AG04449 (cell line): ENCODE results near the gene ENOX1.
A peak's percentile ranks its signal among the peaks of the same experiment; 100 is the strongest.
"Not testable (repeated sequence)": the region's sequence is repeated elsewhere in the genome, so short reads cannot be mapped to it uniquely, and the experiment has no call there.

Experiments
- CTCF ChIA-PET: fragments of 350-600 bp; formaldehyde crosslinking; extraction: SDS; loops from one replicate; lab custom pipeline; 2021; ENCODE audit warnings: antibody characterized with exemption; lab: Yijun Ruan, JAX
- POLR2A ChIA-PET: fragments of 400-600, 350-600 bp; formaldehyde crosslinking; extraction: SDS; loops from one replicate; lab custom pipeline; 2020; ENCODE audit warnings: antibody characterized with exemption, inconsistent platforms; lab: Yijun Ruan, JAX
- DNase-seq: peaks from one replicate; pipeline ENCODE4 v3.0.0-alpha.2; 2010; ENCODE audit warnings: low read depth, low spot score
- H3K4me3 ChIP-seq: 2 replicates; pipeline ENCODE4 v1.5.1; 2011; ENCODE audit warnings: low read depth, mild to moderate bottlenecking, control low read depth, low read length
- TF ChIP-seq, protein P1 (sequence below): IDR thresholded peaks from one replicate; pipeline ENCODE4 v1.5.1; 2011; ENCODE audit warnings: mild to moderate bottlenecking, moderate library complexity, low read length, control low read depth, inconsistent platforms; ENCODE audit not compliant: insufficient read depth; ENCODE audit errors: missing control alignments

Gene ENOX1

DNA sequence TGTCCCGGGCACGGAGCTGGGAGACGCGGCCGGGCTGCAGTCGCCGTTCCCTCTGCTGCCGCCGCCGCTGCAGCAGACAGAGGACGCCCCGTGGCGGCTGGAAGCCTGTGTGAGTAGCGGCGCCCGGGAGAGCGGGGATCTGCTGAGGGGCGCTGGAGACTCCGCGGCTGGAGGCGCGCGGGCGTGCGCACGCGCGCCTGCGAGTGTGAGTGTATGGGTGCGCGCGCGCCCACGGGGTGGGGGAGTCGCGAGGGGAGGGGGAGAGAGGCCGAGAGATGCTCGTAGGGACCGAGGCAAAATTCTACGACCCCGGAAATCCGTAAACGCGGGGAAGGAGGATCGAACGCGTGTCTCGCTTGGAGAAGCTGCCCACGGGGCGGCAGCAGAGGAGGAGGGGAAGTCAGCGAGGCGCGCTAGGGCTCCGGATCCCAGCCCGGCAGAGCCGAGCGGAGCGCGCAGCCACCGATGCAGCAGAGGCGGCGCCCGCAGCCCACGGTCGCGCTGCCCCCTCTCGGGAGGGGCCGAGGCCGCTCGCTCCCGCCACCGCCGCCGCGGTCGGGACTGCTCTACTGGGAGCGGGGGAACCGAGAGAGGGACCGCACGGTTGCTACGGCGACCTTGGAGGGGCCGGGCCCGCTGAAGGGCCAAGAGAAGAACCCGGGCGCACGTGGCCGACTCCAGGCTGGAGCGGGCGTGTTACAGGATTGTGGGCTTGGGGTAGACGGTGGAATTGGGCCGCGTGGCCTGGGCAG, at the start of gene ENOX1:
ENOX1 (minus strand) TSS at position 207 of the 752 bp plus-strand sequence.
- POLR2A ChIA-PET: interaction anchor here (0.6 to 1.7 kb wide), 5 partner anchors 18 to 629 kb away, joined by 3 to 5 read pairs (median 3); no protein-coding TSS in a partner anchor
- TF ChIP-seq, protein P1, sequence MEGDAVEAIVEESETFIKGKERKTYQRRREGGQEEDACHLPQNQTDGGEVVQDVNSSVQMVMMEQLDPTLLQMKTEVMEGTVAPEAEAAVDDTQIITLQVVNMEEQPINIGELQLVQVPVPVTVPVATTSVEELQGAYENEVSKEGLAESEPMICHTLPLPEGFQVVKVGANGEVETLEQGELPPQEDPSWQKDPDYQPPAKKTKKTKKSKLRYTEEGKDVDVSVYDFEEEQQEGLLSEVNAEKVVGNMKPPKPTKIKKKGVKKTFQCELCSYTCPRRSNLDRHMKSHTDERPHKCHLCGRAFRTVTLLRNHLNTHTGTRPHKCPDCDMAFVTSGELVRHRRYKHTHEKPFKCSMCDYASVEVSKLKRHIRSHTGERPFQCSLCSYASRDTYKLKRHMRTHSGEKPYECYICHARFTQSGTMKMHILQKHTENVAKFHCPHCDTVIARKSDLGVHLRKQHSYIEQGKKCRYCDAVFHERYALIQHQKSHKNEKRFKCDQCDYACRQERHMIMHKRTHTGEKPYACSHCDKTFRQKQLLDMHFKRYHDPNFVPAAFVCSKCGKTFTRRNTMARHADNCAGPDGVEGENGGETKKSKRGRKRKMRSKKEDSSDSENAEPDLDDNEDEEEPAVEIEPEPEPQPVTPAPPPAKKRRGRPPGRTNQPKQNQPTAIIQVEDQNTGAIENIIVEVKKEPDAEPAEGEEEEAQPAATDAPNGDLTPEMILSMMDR: peak; percentile 43
- H3K4me3 ChIP-seq: peak within 1 kb of the TSS; percentile 72
- CTCF ChIA-PET: interaction anchor here (1.0 to 2.4 kb wide), 4 partner anchors 17 to 702 kb away, joined by 3 to 6 read pairs (median 5); no protein-coding TSS in a partner anchor
- no peak for DNase-seq

DNA sequence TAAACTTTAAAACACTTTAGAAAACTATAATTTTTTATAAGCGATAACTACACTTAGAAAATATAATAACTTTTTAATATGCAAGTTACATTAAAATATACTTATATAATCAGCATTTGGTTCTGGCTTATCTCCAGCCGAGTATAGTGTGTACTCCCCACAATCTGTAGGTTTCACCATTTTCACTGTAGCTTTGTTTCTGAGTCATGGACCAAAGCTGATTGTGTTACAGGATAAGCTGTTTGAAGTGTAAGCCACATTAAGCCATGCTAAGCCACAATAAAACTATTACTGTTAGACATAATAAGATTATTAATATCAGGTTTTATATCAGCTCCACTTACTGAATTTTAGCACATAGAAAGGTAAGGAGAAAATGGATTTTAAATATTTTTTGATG, 48.9 kb upstream of the ENOX1 start:
- CTCF ChIA-PET: no interaction called here
- H3K4me3 ChIP-seq: no peak overlapping the region
- DNase-seq: no peak
- TF ChIP-seq, protein P1: no peak
- POLR2A ChIA-PET: no interaction called here

DNA sequence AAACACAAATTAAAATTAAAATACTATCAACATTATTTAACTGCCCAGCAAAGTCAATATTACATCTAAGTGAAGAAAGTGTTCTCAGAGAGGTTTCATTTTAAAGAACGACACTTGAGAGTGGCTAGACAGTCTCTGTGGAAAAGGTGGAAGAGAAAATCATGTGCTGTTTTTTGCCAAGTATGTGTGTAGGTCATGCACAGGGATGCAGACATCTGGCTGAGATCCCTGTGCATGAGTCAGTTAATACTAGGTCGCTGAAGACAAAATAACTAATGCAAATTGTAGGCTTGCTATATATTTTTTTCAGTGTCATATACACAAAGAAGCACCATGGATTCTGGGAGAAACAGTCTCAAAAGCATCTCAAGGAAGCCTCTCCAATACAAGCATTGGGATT, 44.3 kb upstream of the ENOX1 start:
- TF ChIP-seq, protein P1: no peak
- DNase-seq: no peak
- CTCF ChIA-PET: interaction anchor here (1.1 kb wide), 1 partner anchor 45 kb away, joined by 3 read pairs; no protein-coding TSS in a partner anchor
- H3K4me3 ChIP-seq: no peak overlapping the region
- POLR2A ChIA-PET: interaction anchor here (0.7 kb wide), 1 partner anchor 8 kb away, joined by 3 read pairs; no protein-coding TSS in a partner anchor

DNA sequence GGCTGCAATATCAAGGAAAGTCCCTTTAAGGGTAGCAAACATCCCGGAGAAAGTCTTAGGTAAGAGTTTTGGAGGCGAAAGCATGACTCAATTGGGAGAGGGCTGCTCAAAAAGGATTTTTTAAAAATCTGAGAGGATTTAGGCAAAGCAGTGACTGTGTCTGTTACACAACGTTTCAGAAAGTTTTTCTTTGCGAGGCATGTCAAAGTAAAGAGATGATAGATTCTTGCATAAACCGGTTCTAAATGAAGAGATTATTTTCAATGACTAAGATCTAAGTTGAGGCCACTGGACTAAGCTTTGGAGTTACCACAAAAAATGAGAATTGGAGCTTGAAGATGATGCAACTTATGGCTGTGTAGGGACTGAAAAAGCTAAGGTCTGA, 43.7 kb upstream of the ENOX1 start:
- TF ChIP-seq, protein P1: no peak
- peak; percentile 78 for DNase-seq
- H3K4me3 ChIP-seq: no peak overlapping the region
- CTCF ChIA-PET: interaction anchor here (1.1 kb wide), 1 partner anchor 45 kb away, joined by 3 read pairs; no protein-coding TSS in a partner anchor
- POLR2A ChIA-PET: interaction anchor here (0.7 kb wide), 1 partner anchor 9 kb away, joined by 3 read pairs; no protein-coding TSS in a partner anchor

DNA sequence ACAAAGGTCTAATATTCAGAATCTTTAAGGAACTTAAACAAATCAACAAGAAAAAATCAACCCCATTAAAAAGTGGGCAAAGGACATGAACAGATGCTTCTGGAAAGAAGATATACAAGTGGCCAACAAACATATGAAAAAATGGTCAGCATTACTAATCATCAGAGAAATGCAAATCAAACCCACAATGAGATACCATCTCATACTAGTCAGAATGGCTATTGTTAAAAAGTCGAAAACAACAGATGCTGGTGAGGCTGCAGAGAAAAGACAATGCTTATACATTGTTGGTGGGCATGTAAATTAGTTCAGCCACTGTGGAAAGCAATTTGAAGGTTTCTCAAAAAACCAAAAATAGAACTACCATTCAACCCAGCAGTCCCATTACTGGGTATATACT, 37.9 kb upstream of the ENOX1 start:
- CTCF ChIA-PET, POLR2A ChIA-PET, H3K4me3 ChIP-seq, DNase-seq: not testable (repeated sequence)

DNA sequence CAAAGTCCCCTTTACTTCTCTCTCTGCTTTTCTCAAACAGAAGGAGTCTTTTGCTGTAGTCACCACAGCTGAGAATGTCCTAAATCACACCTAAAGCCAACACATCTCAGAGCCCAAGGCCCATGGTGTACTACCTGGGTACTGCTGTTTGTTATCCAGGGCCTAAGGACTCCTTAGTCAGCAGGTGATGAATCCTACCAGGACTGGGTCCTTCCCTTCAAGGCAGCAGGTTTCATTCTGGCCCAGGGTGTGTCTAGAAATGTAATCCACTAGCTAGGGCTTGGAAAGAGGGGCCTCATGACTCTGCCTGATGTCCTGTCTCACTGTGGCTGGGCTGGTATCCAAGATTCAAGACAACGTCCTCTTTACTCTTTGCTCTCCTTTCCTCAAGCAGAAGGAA, 36.2 kb upstream of the ENOX1 start:
- no peak for DNase-seq
- ChIA-PET POLR2A (no interaction called here), CTCF (no interaction called here)
- H3K4me3 ChIP-seq: no peak overlapping the region
- TF ChIP-seq, protein P1: no peak
